Measurements from ENCODE around the gene NLK.

NLK gene

DNA sequence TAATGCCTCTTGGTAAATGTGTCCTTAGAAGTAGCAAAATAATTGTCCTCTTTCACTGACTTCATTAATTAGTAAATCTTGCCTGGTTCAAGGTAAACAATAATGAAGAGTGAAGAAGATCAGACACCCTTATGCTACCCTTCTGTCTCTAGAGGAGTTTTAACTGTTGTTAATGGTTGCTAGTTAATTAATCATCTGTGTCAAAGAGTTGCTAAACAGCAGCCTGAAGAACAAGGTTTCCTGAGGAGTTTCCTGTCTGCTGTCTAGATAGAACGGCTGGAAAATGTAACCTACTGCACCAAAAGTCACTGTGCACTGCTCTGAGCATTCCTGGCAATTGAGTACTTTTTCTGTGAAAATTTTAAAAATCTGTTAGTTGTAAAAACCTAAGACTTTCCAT is 131.3 kb downstream of the NLK start:
- peak; percentile 34 for DNase-seq (ENCODE audit: low read depth)
- H3K4me3 ChIP-seq (ENCODE audit: low read depth, low read length) = no peak overlapping the region
- TF ChIP-seq, protein P1, sequence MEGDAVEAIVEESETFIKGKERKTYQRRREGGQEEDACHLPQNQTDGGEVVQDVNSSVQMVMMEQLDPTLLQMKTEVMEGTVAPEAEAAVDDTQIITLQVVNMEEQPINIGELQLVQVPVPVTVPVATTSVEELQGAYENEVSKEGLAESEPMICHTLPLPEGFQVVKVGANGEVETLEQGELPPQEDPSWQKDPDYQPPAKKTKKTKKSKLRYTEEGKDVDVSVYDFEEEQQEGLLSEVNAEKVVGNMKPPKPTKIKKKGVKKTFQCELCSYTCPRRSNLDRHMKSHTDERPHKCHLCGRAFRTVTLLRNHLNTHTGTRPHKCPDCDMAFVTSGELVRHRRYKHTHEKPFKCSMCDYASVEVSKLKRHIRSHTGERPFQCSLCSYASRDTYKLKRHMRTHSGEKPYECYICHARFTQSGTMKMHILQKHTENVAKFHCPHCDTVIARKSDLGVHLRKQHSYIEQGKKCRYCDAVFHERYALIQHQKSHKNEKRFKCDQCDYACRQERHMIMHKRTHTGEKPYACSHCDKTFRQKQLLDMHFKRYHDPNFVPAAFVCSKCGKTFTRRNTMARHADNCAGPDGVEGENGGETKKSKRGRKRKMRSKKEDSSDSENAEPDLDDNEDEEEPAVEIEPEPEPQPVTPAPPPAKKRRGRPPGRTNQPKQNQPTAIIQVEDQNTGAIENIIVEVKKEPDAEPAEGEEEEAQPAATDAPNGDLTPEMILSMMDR (conservative IDR thresholded peaks at IDR 0.05; ENCODE audit: low read depth, low read length) = no peak

DNA sequence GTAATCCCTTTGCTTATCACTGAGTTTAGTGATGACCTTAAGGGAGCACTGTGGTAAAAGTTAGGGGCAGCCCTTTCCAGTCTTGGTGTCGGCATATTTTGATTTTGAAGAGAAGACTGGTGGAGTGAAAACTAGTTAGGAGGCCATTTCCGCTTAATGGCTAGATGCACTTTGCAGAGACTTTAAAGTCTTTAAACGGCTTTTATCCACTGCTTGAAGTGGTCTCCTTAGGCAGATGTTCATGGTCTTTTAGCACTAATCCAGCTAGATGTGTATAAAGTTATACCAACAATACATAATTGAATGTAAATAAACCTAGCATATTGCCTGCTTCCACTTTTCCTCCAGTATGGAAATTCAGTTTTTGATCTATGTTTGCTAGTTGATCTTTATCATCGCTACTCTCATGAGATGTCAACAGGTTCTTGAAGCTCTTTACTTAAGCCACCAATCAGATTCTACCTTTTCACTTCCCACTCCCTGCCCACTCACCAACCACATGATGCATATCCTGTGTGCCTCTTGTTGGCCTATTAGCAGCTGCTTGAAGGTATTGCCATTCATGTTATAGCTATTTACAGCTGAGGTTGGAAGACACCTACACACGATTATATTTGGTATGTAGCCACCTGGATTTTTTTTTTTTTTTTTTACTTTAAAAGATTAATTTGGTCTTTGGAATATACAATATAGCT is 132.0 kb downstream of the NLK start:
- no peak overlapping the region for H3K4me3 ChIP-seq (ENCODE audit: low read depth, low read length)
- DNase-seq (ENCODE audit: low read depth) = no peak
- TF ChIP-seq, protein P1 (conservative IDR thresholded peaks at IDR 0.05; ENCODE audit: low read depth, low read length) = no peak

DNA sequence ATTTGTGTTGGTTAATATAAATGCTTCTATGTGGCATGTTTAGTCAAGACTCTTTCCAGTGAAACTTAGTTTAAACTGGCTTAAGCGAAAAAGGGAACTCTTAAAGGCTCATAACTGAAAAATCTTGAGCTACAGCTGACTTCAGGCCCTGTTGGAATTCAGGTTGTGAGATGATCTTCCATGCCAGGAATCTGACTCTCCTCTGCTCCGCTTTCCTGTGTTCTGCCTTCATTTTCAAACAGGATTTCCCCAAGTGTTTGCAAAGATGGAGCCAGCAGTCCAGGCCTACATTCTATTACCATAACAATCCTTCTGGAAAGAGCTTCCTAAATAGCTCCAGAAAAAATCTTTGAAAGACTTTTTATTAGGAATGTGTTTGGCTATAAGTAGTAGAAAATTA is 134.9 kb downstream of the NLK start:
- peak; percentile 39 for DNase-seq (ENCODE audit: low read depth)
- TF ChIP-seq, protein P1 (conservative IDR thresholded peaks at IDR 0.05; ENCODE audit: low read depth, low read length) = no peak
- no peak overlapping the region for H3K4me3 ChIP-seq (ENCODE audit: low read depth, low read length)

DNA sequence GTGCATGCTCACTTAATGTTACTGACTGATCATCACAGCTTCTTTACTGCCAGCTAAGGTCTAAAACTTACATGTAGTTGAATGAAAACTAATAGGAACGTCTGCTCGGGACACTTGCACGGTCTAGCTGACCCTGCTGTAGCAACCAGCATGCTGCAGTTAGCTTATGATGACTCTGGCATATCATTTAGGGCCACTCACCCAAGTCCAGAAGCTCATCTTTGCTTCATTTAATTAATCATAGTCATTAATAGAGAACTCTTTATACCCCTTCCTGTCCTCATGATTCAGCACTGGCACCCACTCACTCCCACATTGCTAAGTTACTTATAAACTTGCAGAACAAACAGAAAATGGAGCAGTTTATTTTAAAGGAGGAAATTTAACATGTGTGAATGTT is 136.3 kb downstream of the NLK start:
- TF ChIP-seq, protein P1 (conservative IDR thresholded peaks at IDR 0.05; ENCODE audit: low read depth, low read length) = no peak
- no peak overlapping the region for H3K4me3 ChIP-seq (ENCODE audit: low read depth, low read length)
- no peak for DNase-seq (ENCODE audit: low read depth)

- DNase-seq (ENCODE audit: low read depth) = peak; percentile 81
- H3K4me3 ChIP-seq (ENCODE audit: low read depth, low read length) = no peak overlapping the region
- TF ChIP-seq, protein P1 (conservative IDR thresholded peaks at IDR 0.05; ENCODE audit: low read depth, low read length) = no peak
These were observed 138.0 kb downstream of the NLK start for GRCh38 chr17:28180449-28180848.

GRCh38 chr17:28181568-28181967 is 139.1 kb downstream of the NLK start:
- no peak for DNase-seq (ENCODE audit: low read depth)
- TF ChIP-seq, protein P1 (conservative IDR thresholded peaks at IDR 0.05; ENCODE audit: low read depth, low read length) = no peak
- no peak overlapping the region for H3K4me3 ChIP-seq (ENCODE audit: low read depth, low read length)

GRCh38 chr17:28182559-28182958 is 140.1 kb downstream of the NLK start:
- no peak for DNase-seq (ENCODE audit: low read depth)
- TF ChIP-seq, protein P1 (conservative IDR thresholded peaks at IDR 0.05; ENCODE audit: low read depth, low read length) = no peak
- no peak overlapping the region for H3K4me3 ChIP-seq (ENCODE audit: low read depth, low read length)

Data from choroid plexus epithelial cell (primary cell).